Hematopoietic multipotent progenitor cell treated with erythropoietin and hydrocortisone succinate and interleukin-3 and kit ligand, for 17 days (in vitro differentiated cells): ENCODE data around the gene RAB17.
"Not testable (repeated sequence)": the region's sequence is repeated elsewhere in the genome, so short reads cannot be mapped to it uniquely, and the experiment has no call there.

Experiments
- DNase-seq: peaks from one replicate; pipeline ENCODE4 v3.0.0-alpha.2; 2015; ENCODE audit warnings: low spot score

RAB17 gene

DNA sequence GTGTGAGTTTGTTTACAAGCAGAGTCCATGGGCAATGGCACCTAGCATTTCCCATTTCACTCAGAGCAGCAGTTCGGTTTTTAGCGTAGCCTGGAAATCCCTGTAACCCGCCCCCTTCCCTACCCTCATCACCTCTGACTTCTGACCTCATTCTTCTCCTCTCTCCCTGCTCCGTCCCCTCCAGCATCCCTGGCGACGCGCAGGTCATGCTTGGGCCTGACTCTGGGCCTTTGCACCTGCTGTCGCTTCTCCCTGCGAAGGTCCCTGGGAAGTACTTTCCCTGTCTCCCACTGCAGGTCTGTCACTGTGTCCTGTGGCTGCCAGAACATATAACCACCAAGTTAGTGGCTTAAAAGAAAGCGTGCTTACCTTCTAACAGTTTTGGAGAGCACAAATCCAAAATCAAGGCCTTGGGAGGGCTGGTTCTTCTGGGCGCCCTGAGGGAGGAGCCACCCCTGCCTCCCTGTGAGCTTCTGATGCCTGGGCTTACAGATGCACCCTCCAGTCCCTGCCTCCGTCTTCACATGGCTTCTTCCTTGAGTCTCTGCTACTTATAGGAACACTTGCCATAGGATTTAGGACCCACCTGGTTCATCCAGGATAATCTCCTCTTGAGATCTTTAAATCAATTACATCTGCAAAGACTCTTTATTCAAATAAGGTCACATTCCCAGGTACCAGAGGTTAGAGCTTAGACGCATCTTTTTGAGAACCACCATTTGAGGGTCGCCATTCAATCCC lies 8.1 kb upstream of the RAB17 start:
- no peak for DNase-seq

DNA sequence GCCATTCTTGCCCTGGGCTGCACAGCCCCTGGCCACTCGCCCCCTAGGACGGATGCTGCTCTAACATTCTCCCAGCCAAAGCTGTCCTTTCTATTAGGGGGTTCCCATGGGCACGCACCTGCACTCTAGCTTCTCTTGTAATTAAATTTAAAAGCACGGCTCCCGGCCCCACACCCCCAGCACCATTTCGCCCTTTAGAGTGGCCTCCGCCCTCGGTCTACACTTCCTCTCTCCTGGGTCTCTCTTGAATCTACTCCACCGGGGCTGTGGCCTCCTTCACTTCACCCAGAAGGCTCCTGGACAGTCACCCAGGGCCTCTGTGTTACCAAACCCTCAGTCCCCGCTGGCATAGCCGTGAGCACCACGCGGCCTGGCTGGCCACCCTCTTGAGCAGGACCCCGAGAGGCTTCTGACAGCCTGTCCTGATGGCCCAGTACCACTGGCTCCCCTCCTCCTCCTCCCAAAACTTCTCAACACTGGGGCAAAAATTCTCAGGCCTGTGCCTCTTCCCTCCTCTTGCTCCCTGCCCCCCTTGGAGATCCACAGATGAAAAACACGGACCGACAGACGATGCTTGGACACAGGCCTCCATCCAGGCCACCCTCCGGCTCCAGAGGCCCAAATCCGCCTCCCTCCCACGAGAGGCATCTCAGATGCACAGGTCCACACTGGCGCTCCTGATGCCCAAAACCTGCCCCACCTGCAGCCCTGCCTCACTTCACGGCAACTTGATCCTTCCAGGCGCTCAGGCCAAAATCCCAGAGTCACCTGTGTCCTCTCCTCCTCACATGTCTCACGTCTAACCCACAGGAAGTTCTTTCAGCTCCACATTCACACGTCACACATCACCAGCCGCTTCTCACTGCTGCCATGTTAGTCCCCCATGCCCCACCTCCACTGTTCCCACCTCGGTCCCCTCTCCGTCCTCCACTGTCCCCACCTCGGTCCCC lies 6.9 kb upstream of the RAB17 start:
- DNase-seq: no peak

- no peak for DNase-seq
These were observed 6.1 kb upstream of the RAB17 start for GRCh38 chr2:237596520-237597195.

GRCh38 chr2:237595829-237596519 lies 5.4 kb upstream of the RAB17 start:
- not testable (repeated sequence) for DNase-seq

- DNase-seq: no peak
These were observed 4.0 kb upstream of the RAB17 start for GRCh38 chr2:237594514-237594871.

DNA sequence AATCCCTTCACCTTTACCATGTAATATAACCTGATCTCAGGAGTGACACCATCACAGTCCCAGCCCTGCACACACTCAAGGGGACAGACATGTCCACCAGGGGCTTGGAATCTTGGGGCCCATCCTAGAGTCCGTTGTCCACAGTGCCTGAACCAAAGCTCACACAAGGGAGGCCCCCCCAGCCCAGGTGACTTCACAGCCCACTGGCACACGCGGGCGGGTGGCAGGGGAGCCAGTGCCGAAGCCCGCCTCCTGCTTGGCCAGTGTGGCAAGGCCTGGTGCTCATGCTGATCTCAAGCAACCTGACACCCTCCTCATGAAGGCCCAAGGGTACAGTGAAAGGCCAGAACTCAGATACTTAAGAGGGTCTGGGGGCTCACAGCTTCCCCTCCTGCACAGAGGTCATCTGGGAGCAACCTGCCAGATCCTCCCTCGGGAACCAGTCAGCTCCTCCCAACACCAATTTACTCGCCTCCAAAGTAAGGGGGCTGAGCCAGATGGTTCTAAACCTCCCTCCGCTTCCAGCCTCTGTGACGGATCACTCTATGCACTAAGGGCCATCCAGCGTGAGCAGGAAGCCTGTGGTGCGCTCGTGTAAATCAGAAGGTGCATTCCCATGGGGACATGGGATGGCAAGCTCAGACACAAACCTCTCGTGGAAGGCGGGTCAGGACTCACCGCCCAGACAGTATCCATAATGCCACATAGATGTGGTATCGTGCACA lies 3.2 kb upstream of the RAB17 start:
- no peak for DNase-seq

- no peak for DNase-seq
These were observed 2.5 kb upstream of the RAB17 start for GRCh38 chr2:237593036-237593435.

DNA sequence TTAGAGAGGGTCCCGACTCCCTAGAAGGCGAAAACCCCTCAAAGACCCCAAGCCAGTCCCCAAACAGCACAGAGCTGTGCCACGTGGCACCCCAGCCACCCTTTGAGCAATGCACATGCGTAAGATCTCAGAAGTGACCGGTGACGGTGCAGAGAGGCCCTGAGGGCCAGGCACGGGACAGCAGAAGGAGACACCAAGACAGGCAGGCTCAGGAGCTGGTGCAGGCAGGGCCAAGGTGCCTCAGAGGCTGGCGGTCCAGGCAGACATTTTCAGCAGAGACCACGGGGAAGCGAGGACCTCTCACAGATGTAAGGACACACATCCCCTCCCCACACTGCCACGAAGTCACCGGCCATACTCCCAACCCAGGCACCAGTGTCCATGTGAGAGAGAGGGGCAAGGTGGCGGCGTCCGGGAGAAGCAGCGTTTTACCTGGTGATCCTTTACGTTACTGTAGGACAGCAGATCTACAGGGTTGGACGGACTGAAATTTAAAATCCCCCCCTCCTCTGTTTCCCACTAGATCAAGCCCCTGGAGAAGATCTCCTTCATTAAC lies 2.0 kb upstream of the RAB17 start:
- no peak for DNase-seq

DNA sequence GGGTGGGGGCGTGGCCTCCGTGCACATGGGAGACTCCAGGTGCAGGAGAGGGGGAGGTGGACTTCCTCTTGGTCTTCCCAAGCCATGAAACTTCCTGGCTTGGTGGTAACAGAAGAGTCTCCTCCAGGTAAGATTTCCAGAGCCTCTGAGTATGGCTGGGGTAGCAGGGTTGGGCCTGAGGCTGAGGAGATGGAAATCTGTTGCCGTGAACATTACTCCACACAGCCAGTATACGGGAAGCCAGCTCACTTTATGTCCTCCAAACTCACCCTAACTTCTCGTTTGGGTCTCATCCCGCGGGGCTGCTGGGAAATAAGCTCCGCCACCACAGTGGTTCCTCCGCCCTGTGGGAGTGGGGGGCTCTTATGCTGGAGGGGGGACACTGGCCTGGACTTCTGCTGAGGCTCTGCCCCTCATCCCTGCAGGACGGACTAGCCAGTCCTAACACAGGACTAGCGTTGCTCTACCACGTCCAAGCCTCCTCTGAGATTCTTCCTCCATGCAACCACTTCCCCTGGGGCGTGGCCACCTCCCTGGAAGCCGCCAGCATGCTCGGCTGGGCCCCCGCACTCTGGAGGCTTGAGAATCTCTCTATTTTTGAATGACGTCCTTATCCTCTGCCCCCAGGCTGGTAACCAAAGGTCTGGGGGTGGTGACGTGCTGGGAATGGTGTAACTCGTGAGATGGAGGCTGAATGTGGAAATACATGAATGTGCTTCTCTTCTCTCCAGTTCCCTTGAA lies 777 bp upstream of the RAB17 start:
- no peak for DNase-seq

DNA sequence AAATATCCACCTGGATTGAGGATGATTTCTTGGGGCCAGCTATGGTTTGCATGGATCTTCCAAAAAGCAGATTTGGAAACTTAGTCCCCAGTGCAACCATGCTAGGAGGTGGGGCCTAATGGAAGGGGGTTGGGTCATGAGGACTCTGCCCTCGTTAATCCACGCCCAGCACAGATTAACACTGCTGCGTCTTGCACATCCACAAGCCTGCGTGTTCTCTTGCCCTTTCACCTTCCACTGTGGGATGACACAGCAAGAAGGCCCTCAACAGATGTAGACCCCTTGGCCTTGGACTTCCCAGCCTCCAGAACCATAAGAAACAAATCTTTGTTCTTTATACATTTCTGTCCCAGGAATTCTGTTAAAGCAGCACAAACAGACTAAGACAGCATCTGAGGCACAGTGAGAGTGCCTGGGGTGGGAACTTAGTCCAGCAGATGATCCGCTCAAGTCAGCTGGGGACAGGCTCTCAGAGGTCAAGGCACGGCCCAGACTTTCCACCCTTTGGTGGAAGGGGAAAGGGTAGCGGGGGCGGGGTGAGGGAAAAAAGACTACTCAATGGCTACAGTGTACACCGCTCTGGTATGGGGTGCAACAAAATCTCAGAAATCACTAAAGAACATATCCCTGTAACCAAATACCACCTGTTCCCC lies 2.4 kb downstream of the RAB17 start:
- no peak for DNase-seq

DNA sequence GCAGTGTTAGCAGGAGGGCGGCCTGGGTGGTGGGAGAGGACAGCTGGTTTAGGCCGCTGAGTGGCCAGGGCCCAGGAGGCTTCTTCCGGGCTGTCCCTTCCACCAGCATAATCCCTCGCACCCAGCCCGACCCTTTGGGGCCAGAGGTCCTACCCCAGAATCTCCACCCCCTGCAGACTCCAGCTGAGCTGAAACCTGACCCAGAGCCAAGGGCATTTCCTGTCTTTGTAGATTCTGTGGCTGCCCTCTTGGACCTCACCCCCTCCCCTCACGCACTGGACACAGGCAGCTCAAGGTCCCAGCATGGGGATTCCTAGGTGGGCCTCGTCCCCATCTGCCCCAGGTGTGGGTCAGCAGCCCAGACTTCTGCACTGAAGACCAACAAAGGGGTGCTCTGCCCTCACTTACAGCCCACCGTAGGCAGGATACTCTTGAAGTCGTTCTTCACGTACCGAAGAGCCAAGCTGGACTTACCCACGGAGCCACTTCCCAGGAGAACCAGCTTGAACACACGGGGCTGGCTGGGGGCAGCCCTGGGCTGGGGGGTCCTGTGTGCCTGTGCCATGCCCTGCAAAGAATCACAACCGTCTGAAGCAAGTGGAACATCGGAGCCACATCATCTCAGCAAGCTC lies 4.8 kb downstream of the RAB17 start:
- no peak for DNase-seq

DNA sequence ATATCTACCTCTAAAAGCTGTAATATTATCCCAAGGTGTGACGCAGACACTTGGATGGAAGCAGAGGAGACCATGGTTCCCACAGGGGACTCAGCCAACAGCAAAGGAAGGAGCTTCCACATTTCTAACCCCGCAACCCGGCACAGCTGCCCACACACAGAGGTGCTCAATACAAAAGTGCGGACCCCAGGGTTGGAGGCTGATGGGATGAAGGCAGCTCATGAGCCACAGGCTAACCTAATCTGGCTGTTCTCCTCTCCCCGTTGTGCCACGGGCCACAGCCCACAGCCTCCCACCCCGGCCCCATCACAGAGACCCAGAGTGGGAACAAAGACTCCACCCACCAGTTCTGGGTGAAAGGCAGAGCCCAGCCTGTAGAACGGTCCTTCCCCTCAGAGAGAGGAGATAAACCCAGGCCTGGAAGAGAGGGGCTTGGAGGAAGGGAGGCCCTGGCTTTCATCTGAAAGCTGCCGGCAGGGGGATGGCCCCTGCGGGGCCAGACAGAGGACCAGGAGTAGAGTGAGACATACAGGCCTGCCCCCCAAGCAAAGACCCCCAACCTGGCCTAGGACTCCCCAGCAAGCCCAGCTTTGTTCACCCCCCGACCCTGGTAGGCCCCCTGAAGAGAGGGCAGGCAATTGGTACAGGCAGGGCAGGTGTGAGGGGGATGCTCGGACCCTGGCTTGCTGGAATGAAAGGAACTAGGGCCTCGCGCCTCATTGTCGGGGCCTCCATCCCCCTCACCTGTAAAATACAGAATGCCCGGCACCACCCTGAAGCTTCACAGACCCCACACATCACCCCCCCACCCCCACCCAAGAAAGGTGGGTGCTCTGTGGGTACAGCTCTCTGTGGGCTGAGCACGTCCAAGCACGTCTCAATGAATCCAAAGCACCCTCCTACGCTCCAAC lies 6.9 kb downstream of the RAB17 start:
- DNase-seq: no peak

DNA sequence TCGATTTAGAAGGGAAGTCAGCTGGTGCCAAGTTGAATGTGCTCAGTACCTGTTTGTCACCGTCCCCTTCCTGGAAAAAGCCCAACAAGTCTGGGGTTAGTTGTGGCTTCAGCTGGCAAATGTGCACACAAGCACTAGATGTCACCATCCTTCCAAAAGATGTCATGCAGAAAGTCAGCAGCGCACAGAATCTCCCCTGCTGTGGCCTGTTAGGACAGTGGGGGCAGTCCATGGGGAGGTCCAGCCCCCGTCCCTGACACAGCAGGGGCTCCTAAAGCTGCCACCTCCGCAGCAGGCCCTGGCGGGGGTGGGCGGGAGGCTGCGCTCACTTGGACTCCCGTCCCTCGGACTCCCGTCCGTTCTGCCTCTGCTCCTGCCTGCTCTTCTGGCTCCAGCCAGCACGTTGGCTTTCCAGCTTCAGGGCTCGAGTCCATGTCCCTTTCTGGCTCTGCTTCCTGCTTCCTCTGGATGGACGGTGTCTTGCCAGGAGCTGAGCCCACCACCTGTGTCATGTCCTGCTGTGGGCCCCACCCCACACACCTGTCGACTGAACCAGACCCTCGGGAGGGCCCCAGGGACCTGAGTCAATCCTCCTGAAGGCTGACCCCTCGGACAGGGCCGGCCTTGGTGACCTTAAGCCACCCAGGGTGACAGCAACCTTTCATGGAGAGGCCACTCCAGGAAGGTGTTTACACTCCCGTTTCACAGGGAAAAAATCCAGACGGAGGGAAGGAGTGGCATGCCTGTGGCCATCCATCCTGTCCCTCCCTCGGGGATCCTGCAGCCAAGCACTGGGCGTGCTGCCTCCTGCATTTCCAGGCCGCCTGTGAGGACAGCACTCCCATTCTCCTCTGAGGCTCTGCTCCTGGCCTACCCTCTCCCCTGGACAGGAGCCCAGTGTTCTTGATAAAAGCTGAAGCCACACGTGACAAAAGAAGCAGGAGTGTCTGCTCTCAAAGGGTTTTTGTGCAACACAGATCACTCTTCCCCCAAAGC lies 8.5 kb downstream of the RAB17 start:
- no peak for DNase-seq

DNA sequence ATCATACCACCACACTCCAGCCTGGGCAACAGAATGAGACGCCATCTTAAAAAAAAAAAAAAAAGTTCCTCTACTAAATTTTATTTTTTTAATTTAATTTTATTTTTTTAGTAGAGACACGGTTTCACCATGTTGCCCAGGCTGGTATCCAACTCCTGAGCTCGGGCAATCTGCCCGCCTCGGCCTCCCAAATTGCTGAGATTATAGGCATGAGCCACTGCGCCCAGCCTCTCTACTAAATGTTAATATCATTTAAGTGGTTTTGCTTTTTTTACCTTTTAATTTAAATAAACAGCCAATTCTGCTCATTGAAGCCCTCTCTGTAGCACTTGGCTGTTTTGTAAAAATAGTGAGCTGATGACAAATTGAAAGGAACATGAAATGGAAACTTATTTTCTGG lies 9.2 kb downstream of the RAB17 start:
- DNase-seq: no peak

DNA sequence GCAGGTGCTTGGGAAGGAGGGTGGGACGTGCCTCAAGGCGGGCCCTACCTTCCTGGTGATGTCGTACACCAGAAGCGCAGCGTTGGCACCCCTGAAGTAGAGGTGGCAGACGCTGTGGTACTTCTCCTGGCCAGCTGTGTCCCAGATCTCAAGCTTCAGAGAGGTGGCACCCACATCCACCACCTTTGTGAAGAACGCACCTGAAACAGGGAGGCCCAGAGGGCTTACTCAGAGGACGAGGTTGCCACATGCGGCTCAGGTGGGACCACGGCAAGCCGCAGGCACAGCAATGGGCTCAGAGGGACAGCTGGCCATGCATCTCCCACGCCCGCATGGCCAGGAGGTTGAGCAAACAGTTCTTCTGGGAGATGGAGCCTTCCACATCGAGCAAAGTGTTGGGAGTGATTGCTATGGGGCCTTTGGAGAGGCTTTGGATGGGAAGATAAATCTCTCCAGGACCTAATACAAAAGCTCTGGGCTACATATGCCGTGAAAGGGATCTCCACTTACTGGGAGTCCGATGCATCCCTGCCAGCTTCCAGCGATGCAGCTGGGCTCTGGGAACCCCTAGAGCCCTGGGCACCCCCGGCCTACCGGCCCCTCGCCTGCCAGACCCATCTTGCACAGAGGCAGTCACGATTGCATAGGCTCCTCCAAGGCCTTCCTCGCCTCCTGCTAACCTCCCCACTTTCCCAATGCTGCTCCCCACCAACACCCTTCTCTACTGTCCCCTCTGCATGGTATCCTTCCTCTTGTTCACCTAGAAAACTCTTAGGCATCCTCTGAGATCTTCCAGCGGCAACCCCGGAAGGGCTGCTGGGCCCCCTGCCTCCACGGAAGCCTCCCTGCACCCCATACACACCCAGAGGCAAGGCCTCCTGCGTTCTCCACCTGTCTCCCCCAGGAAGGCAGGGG lies 12.3 kb downstream of the RAB17 start:
- DNase-seq: no peak

- no peak for DNase-seq
These were observed 13.1 kb downstream of the RAB17 start for GRCh38 chr2:237577458-237577857.
